Heart left ventricle (tissue), 13 donors: ENCODE measurements around the gene METTL25.

Experiments used
- POLR2A ChIP-seq, 2 donors: fragments of 450-650 bp; IDR thresholded peaks; one replicate each; pipeline ENCODE4 v1.6.1; 2017; ENCODE audit warnings: antibody characterized with exemption in 2 of 2, mild to moderate bottlenecking in 2 of 2, moderate library complexity in 2 of 2
- TF ChIP-seq, protein P1 (sequence below), 12 donors: fragments of 200-600 bp; sonication (generic) in 4 of 12; IDR thresholded peaks; one replicate each; pipeline versions ENCODE4 v1.5.0 to v1.8.0; 2018 to 2022; ENCODE audit warnings: antibody characterized with exemption in 12 of 12, mild to moderate bottlenecking in 5 of 12
- donor health status: ischemic (EF 13 %, LVEDD 7.1; RV severe dilation, severe dysfunction).
- donor health status: DM: no; HTN: yes; CAD: no.
- donor health status: DM: no; HTN: no; CAD: no.
- donor health status: ischemic (EF 25% LVEDD 6.9; RV normal size, moderate dysfunction).
- donor health status: ischemic (EF 25% LVEDD 5.7; RV mildly dilated, moderate dysfunction).
- donor health status: ischemic (EF 35%, LVEDD 5.7; RV mildly dilated, moderate dysfunction).
- donor health status: nonischemic (EF 11% LVEDD 7.7; RV severe dilation, severe dysfunction).
- donor health status: DM: yes; HTN: yes; CAD: no.
- donor health status: PGD.
- donor health status: ischemic (EF 29% LVEDD 5.4; RV normal size, mild dysfunction).
- donor health status: nonischemic (EF 23%, LVEDD 6.1; RV moderate dilation, normal function).

DNA sequence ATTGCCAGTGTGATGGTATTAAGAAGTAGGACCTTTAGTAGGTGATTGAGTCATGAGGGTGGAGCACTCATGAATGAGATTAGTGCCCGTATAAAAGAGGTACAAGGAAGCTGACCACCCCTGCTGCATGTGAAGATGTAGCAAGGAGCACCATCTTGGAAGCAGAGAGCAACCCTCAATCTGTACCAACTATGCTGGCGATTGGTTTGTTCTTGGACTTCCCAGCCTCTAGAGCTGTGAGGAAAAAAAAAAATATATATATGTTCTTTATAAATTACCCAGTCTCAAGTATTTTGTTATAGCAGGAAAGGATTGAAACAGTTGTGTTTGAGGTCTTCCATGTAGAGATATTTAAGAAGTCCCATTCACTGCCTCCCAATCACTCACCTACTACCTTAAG, 16.9 kb downstream of the METTL25 start:
- TF ChIP-seq, protein P1, sequence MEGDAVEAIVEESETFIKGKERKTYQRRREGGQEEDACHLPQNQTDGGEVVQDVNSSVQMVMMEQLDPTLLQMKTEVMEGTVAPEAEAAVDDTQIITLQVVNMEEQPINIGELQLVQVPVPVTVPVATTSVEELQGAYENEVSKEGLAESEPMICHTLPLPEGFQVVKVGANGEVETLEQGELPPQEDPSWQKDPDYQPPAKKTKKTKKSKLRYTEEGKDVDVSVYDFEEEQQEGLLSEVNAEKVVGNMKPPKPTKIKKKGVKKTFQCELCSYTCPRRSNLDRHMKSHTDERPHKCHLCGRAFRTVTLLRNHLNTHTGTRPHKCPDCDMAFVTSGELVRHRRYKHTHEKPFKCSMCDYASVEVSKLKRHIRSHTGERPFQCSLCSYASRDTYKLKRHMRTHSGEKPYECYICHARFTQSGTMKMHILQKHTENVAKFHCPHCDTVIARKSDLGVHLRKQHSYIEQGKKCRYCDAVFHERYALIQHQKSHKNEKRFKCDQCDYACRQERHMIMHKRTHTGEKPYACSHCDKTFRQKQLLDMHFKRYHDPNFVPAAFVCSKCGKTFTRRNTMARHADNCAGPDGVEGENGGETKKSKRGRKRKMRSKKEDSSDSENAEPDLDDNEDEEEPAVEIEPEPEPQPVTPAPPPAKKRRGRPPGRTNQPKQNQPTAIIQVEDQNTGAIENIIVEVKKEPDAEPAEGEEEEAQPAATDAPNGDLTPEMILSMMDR (IDR thresholded peaks at IDR 0.05), result no peak
- no peak for TF ChIP-seq POLR2A (IDR thresholded peaks at IDR 0.05)
